Adrenal gland (tissue), 5 donors: ENCODE results near the gene VGLL4.

Experiments
- CTCF ChIP-seq, 6 experiments: fragments of 450-650 bp in 4 of 6; fragments of 200-600 bp in 2 of 6; sonication (generic) in 1 of 6; IDR thresholded peaks; 1 replicate in 5 of 6; 2 replicates in 1 of 6; pipeline versions ENCODE4 v1.5.1 to v1.8.0; 2016 to 2021; ENCODE audit warnings: antibody characterized with exemption in 6 of 6, mild to moderate bottlenecking in 2 of 6, moderate library complexity in 1 of 6
- POLR2A ChIP-seq, 2 donors: fragments of 450-650 bp; IDR thresholded peaks; one replicate each; pipeline ENCODE4 v1.6.1; 2017; ENCODE audit warnings: antibody characterized with exemption in 2 of 2, mild to moderate bottlenecking in 2 of 2, moderate library complexity in 1 of 2
- donor health status: DM: no; HTN: no; CAD: no.

GRCh38 chr3:11601446-11602238, 42.1 kb downstream of the VGLL4 start:
- no peak for TF ChIP-seq CTCF (IDR thresholded peaks at IDR 0.05)
- TF ChIP-seq POLR2A (IDR thresholded peaks at IDR 0.05): no peak
